Colonic mucosa (tissue), 4 donors: ENCODE data around the gene FUOM. TPM values are rescaled to one million over a fixed set of nuclear protein-coding genes. Genes with fewer than 3 reads are reported as not detected.

ENCODE experiments used
- DNase-seq: peaks from one replicate; pipeline ENCODE4 v3.0.0-alpha.2; 2020
- H3K27ac ChIP-seq: fragments of 200-600 bp; one replicate; pipeline ENCODE4 v1.8.0; 2021
- H3K27me3 ChIP-seq: fragments of 200-600 bp; one replicate; pipeline ENCODE4 v1.8.0; 2021
- H3K36me3 ChIP-seq: fragments of 200-600 bp; one replicate; pipeline ENCODE4 v1.8.0; 2021
- H3K4me1 ChIP-seq: fragments of 200-600 bp; one replicate; pipeline ENCODE4 v1.8.0; 2021; ENCODE audit warnings: mild to moderate bottlenecking
- H3K4me3 ChIP-seq: fragments of 200-600 bp; one replicate; pipeline ENCODE4 v1.8.0; 2021
- H3K9ac ChIP-seq, 2 donors: one replicate each; pipeline ENCODE4 v1.7.0; 2013; ENCODE audit warnings: control low read depth in 2 of 2, low read depth in 2 of 2, low read length in 2 of 2
- H3K9me3 ChIP-seq: fragments of 200-600 bp; one replicate; pipeline ENCODE4 v1.8.0; 2021
- CTCF ChIP-seq: fragments of 200-600 bp; IDR thresholded peaks from one replicate; pipeline ENCODE4 v1.8.0; 2022; ENCODE audit warnings: antibody characterized with exemption, mild to moderate bottlenecking
- intact Hi-C: fragments of 100-400 bp; cut with DNase I; formaldehyde crosslinking; loops from one replicate; pipeline ENCODE4 v1.14.1; 2022
- total RNA-seq, 2 donors: library from RNA; stranded (reverse); fragmentation: NEBNext Ultra II Directional in 1 of 2; extraction: Animal tissue kit (Norgen Biotek cat#: 25700) in 1 of 2; gene quantifications; one replicate each; pipeline ENCODE4 v1.2.1, GENCODE V29; 2021
- donor health status: healthy.
- donor health status: DM: no; HTN: no; CAD: no.
- donor health status: DM: no; HTN: no; CAD: no.

FUOM gene
- total RNA-seq, 2 donors from 2014 or later, result 16.9 to 23.3 TPM

- H3K4me1 ChIP-seq, result peaks cover 13% of the 10 kb centered on the region
- no peak overlapping the region for H3K4me3 ChIP-seq
- H3K27ac ChIP-seq, result no peak overlapping the region
- no peak overlapping the region for H3K9ac ChIP-seq
- H3K9me3 ChIP-seq, result no peaks in the 10 kb centered on the region
- TF ChIP-seq CTCF, result no peak
- no peak for DNase-seq
- H3K36me3 ChIP-seq, result no peaks in the 10 kb centered on the region
- intact Hi-C loops, result loop anchor here (10.0 kb wide), 1 partner anchor 196 kb away; the partner anchor contains the start of gene CYP2E1
- peaks cover 49% of the 10 kb centered on the region for H3K27me3 ChIP-seq
Measured at GRCh38 chr10:133328358-133329343, 29.2 kb downstream of the FUOM start.

- no peak overlapping the region for H3K27ac ChIP-seq
- H3K27me3 ChIP-seq, result peaks cover 49% of the 10 kb centered on the region
- no peaks in the 10 kb centered on the region for H3K9me3 ChIP-seq
- no peak for TF ChIP-seq CTCF
- DNase-seq, result no peak
- intact Hi-C loops, result loop anchor here (10.0 kb wide), 1 partner anchor 197 kb away; the partner anchor contains the start of gene CYP2E1
- no peak overlapping the region for H3K4me3 ChIP-seq
- H3K9ac ChIP-seq, result no peak overlapping the region
- no peaks in the 10 kb centered on the region for H3K36me3 ChIP-seq
- H3K4me1 ChIP-seq, result peaks cover 13% of the 10 kb centered on the region
Measured at GRCh38 chr10:133327651-133328357, 30.0 kb downstream of the FUOM start.

GRCh38 chr10:133326745-133327650 is 30.8 kb downstream of the FUOM start:
- peaks cover 49% of the 10 kb centered on the region for H3K27me3 ChIP-seq
- TF ChIP-seq CTCF, result no peak

GRCh38 chr10:133326223-133326551 is 31.6 kb downstream of the FUOM start:
- intact Hi-C loops, result loop anchor here (10.0 kb wide), 1 partner anchor 199 kb away; the partner anchor contains the start of gene CYP2E1

More at GRCh38 chr10:133326745-133327650, 30.8 kb downstream of the FUOM start:
- H3K36me3 ChIP-seq, result no peaks in the 10 kb centered on the region
- no peaks in the 10 kb centered on the region for H3K9me3 ChIP-seq
- no peak overlapping the region for H3K9ac ChIP-seq
- H3K4me1 ChIP-seq, result peaks cover 13% of the 10 kb centered on the region
- no peak overlapping the region for H3K27ac ChIP-seq
- intact Hi-C loops, result loop anchor here (10.0 kb wide), 1 partner anchor 198 kb away; the partner anchor contains the start of gene CYP2E1
- no peak overlapping the region for H3K4me3 ChIP-seq
- DNase-seq, result no peak

More at GRCh38 chr10:133326223-133326551, 31.6 kb downstream of the FUOM start:
- no peak overlapping the region for H3K27ac ChIP-seq
- DNase-seq, result no peak
- no peaks in the 10 kb centered on the region for H3K9me3 ChIP-seq
- no peak overlapping the region for H3K9ac ChIP-seq
- peaks cover 44% of the 10 kb centered on the region for H3K27me3 ChIP-seq
- H3K4me3 ChIP-seq, result peak overlapping the region; percentile 26
- H3K36me3 ChIP-seq, result no peaks in the 10 kb centered on the region
- peaks cover 13% of the 10 kb centered on the region for H3K4me1 ChIP-seq
- TF ChIP-seq CTCF, result no peak
